IMR-90 (cell line): ENCODE results near the gene MPZL2. TPM values are rescaled to one million over a fixed set of nuclear protein-coding genes. Genes with fewer than 3 reads are reported as not detected.

Source experiments
- ATAC-seq: fragments of 200-7000 bp; cut with Tn5 transposase; 2 replicates; pipeline ENCODE4 v1.9.1; 2020; ENCODE audit warnings: low read depth, mild to moderate bottlenecking, moderate library complexity
- BruUV-seq: library from RNA; stranded (reverse); fragments of 400-500 nt; replicated peaks from 2 replicates; lab custom pipeline; 2021; lab: Mats Ljungman, UMichigan
- CTCF ChIA-PET: fragments of 300-600 bp; formaldehyde crosslinking; extraction: SDS; loops from one replicate; lab custom pipeline; 2021; ENCODE audit warnings: antibody characterized with exemption; lab: Yijun Ruan, JAX
- POLR2A ChIA-PET: fragments of 300-600 bp; sonication (Branson Sonifier 250); formaldehyde crosslinking; loops from one replicate; lab custom pipeline; 2022; ENCODE audit warnings: antibody characterized with exemption; ENCODE audit not compliant: unreplicated experiment; lab: Charles Lee
- DNase-seq: peaks from one replicate; pipeline ENCODE4 v3.0.0; 2013
- H2AFZ ChIP-seq: replicated peaks from 2 replicates; pipeline ENCODE3; 2013; ENCODE audit warnings: low read length, mild to moderate bottlenecking; ENCODE audit not compliant: poor library complexity
- H2AK5ac ChIP-seq: 2 replicates; pipeline ENCODE4 v1.6.1; 2013; ENCODE audit warnings: low read depth, low read length, inconsistent platforms
- H2AK9ac ChIP-seq: replicated peaks from 2 replicates; pipeline ENCODE3; 2013; ENCODE audit warnings: mild to moderate bottlenecking, low read depth, low read length, moderate library complexity; ENCODE audit not compliant: poor library complexity
- H2BK120ac ChIP-seq: 2 replicates; pipeline ENCODE4 v1.6.1; 2013; ENCODE audit warnings: low read depth, low read length, inconsistent platforms
- H2BK15ac ChIP-seq: 3 replicates; pipeline ENCODE4 v1.6.1; 2013; ENCODE audit warnings: low read depth, low read length, inconsistent platforms
- H2BK20ac ChIP-seq: 2 replicates; pipeline ENCODE4 v1.6.1; 2013; ENCODE audit warnings: low read depth, mild to moderate bottlenecking, inconsistent platforms, low read length, moderate library complexity
- H2BK5ac ChIP-seq: 2 replicates; pipeline ENCODE4 v1.6.1; 2013; ENCODE audit warnings: mild to moderate bottlenecking, low read depth, low read length, inconsistent platforms; ENCODE audit not compliant: poor library complexity, severe bottlenecking
- H3K14ac ChIP-seq: replicated peaks from 2 replicates; pipeline ENCODE4 v1.6.1; 2013; ENCODE audit warnings: low read depth, low read length, inconsistent platforms
- H3K18ac ChIP-seq: 2 replicates; pipeline ENCODE4 v1.6.1; 2013; ENCODE audit warnings: low read depth, low read length, control low read depth
- H3K23ac ChIP-seq: 2 replicates; pipeline ENCODE4 v1.6.1; 2013; ENCODE audit warnings: low read depth, low read length, inconsistent platforms
- H3K27ac ChIP-seq: 2 replicates; pipeline ENCODE4 v1.5.1; 2013; ENCODE audit warnings: mild to moderate bottlenecking, control low read depth, low read length; ENCODE audit not compliant: insufficient read depth
- H3K27me3 ChIP-seq: 2 replicates; pipeline ENCODE4 v1.6.1; 2013; ENCODE audit warnings: low read length; ENCODE audit not compliant: control insufficient read depth, insufficient read depth
- H3K36me3 ChIP-seq: 2 replicates; pipeline ENCODE4 v1.6.1; 2013; ENCODE audit warnings: low read length, mixed read lengths; ENCODE audit not compliant: control insufficient read depth, insufficient read depth
- H3K4ac ChIP-seq: 2 replicates; pipeline ENCODE4 v1.6.1; 2013; ENCODE audit warnings: low read depth, low read length, inconsistent platforms
- H3K4me1 ChIP-seq: 2 replicates; pipeline ENCODE4 v1.6.1; 2013; ENCODE audit warnings: low read length, mixed read lengths; ENCODE audit not compliant: control insufficient read depth, insufficient read depth
- H3K4me2 ChIP-seq: 2 replicates; pipeline ENCODE4 v1.6.1; 2013; ENCODE audit warnings: low read depth, mild to moderate bottlenecking, control low read depth, low read length, moderate library complexity
- H3K4me3 ChIP-seq: 2 replicates; pipeline ENCODE4 v1.5.1; 2013; ENCODE audit warnings: low read depth, mild to moderate bottlenecking, control low read depth, low read length, moderate library complexity; ENCODE audit not compliant: insufficient read depth
- H3K56ac ChIP-seq: 2 replicates; pipeline ENCODE4 v1.6.1; 2013; ENCODE audit warnings: low read length, inconsistent platforms; ENCODE audit not compliant: insufficient read depth; ENCODE audit errors: extremely low read depth
- H3K79me1 ChIP-seq, 2 experiments: 2 replicates each; pipeline ENCODE4 v1.6.1; 2013; ENCODE audit warnings: low read length in 2 of 2, inconsistent platforms in 1 of 2, low read depth in 1 of 2
- H3K9ac ChIP-seq: 2 replicates; pipeline ENCODE4 v1.6.1; 2013; ENCODE audit warnings: low read depth, low read length, control low read depth
- H3K9me1 ChIP-seq: 2 replicates; pipeline ENCODE4 v1.6.1; 2013; ENCODE audit warnings: low read length, inconsistent platforms; ENCODE audit not compliant: insufficient read depth
- H3K9me3 ChIP-seq: 2 replicates; pipeline ENCODE4 v1.6.1; 2013; ENCODE audit warnings: low read length; ENCODE audit not compliant: control insufficient read depth, insufficient read depth
- H4K20me1 ChIP-seq: 2 replicates; pipeline ENCODE4 v1.6.1; 2013; ENCODE audit warnings: low read length, inconsistent platforms; ENCODE audit not compliant: insufficient read depth
- H4K5ac ChIP-seq: 2 replicates; pipeline ENCODE4 v1.6.1; 2013; ENCODE audit warnings: mild to moderate bottlenecking, low read depth, low read length, control low read depth
- H4K8ac ChIP-seq, 2 experiments: 2 replicates each; pipeline ENCODE4 v1.6.1; 2013; ENCODE audit warnings: low read depth in 2 of 2, low read length in 2 of 2, control low read depth in 1 of 2, inconsistent platforms in 1 of 2
- H4K91ac ChIP-seq: 2 replicates; pipeline ENCODE4 v1.6.1; 2013; ENCODE audit warnings: low read depth, low read length, inconsistent platforms; ENCODE audit not compliant: insufficient read depth
- NFE2L2 ChIP-seq: fragments of 150-350 bp; IDR thresholded peaks from 2 replicates; pipeline ENCODE4 v1.6.1; 2016; ENCODE audit warnings: low read depth, mild to moderate bottlenecking, low read length
- WGBS, 2 experiments: methylation state at CpG; one replicate each; pipeline versions ENCODE4 v1.1.5 to v1.1.7; 2013; ENCODE audit warnings: missing lambda C conversion rate in 2 of 2; ENCODE audit not compliant: insufficient read length in 1 of 2; ENCODE audit errors: extremely low coverage in 2 of 2; 5-methylcytosine and 5-hydroxymethylcytosine counted together
- dilution Hi-C: fragments of 300-500 bp; cut with HindIII; formaldehyde crosslinking; loops from one replicate; pipeline ENCODE4 v1.14.3; 2018; ENCODE audit warnings: low sequenced_read_pairs; ENCODE audit not compliant: unreplicated experiment
- in situ Hi-C: fragments of 300-500 bp; cut with MboI; formaldehyde crosslinking; loops from 3 replicates; pipeline ENCODE4 v1.14.3; 2019; ENCODE audit warnings: low sequenced_read_pairs, inconsistent platforms, mixed read lengths
- intact Hi-C: fragments of 100-400 bp; cut with micrococcal nuclease; formaldehyde crosslinking; loops from 2 replicates; pipeline ENCODE4 v1.10.0; 2022
- polyA plus RNA-seq, 3 experiments: library from polyadenylated mRNA; depleted of rRNA; stranded (reverse); fragments of >200 nt; gene quantifications; 2 replicates each; pipeline ENCODE4 v1.2.3, GENCODE V29; 2012; ENCODE audit warnings: low replicate concordance in 1 of 3
- total RNA-seq: library from RNA; depleted of rRNA; stranded (reverse); fragments of >200 nt; gene quantifications from 2 replicates; pipeline ENCODE4 v1.2.3, GENCODE V29; 2012

MPZL2 gene
- total and polyA plus RNA-seq, 2 of the 4 experiments (the other 2 are of a cell fraction) = not detected

DNA sequence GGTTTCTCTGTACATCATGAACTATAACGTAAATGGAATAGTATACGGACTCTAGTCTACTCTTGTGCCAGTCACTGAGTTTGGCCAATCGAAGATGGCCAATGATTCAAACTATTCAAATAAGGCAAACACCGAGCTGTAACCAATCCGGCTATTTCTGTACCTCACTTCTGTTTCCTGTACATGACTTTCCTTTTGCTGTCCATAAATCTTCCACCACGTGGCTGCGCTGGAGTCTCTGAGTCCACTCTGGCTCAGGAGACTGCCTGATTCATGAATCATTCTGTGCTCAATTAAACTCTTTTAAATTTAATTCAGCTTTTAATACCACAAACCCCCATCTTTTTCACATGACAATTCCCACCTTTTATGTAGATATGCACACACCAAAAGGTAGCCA, 37.8 kb downstream of the MPZL2 start:
- H3K27me3 ChIP-seq = no peaks in the 10 kb centered on the region; the same call in 1 of the 2 replicates
- no peak overlapping the region for H3K4me3 ChIP-seq
- no peak overlapping the region for H2BK5ac ChIP-seq
- 57% methylated on average over 6 of the region's 7 CpGs; no CpG with 5 or more reads in 1 of the 2 experiments for WGBS, 2 experiments
- H3K9me1 ChIP-seq = no peaks in the 10 kb centered on the region
- intact Hi-C loops (no loop called here), dilution Hi-C loops (no loop called here), in situ Hi-C loops (no loop called here)
- no peak overlapping the region for H2AFZ ChIP-seq
- no peak overlapping the region for H3K23ac ChIP-seq
- no peak overlapping the region for H4K91ac ChIP-seq
- no peaks in the 10 kb centered on the region for H3K79me1 ChIP-seq
- no peak overlapping the region for H2AK9ac ChIP-seq
- no peak overlapping the region for H4K5ac ChIP-seq
- ChIA-PET CTCF (no interaction called here), POLR2A (no interaction called here)
- H3K18ac ChIP-seq = no peak overlapping the region
- H4K20me1 ChIP-seq = no peaks in the 10 kb centered on the region
- ATAC-seq = no peak
- no peak overlapping the region for H3K27ac ChIP-seq
- no peak overlapping the region for H4K8ac ChIP-seq
- H3K56ac ChIP-seq = no peak overlapping the region
- no peak overlapping the region for H2BK20ac ChIP-seq
- TF ChIP-seq NFE2L2 = no peak
- H3K4me2 ChIP-seq = no peak overlapping the region
- no peak overlapping the region for H3K14ac ChIP-seq
- no peak for DNase-seq
- no TSS peak for BruUV-seq
- no peaks in the 10 kb centered on the region for H3K36me3 ChIP-seq
- no peak overlapping the region for H2BK120ac ChIP-seq
- H3K9ac ChIP-seq = no peak overlapping the region
- H3K4ac ChIP-seq = no peak overlapping the region
- no peak overlapping the region for H2BK15ac ChIP-seq
- H3K9me3 ChIP-seq = no peaks in the 10 kb centered on the region
- no peaks in the 10 kb centered on the region for H3K4me1 ChIP-seq
- H2AK5ac ChIP-seq = no peak overlapping the region
